ENCODE results near the gene SH3BP4.

Gene SH3BP4

GRCh38 chr2:234947556-234947955, 4.3 kb upstream of the SH3BP4 start:
- H3K9me3 ChIP-seq (ENCODE audit: control insufficient read depth, low read length) = peaks cover 4% of the 10 kb centered on the region
- no peaks in the 10 kb centered on the region for H3K36me3 ChIP-seq (ENCODE audit: control insufficient read depth, insufficient read depth, low read length)
- H3K4me3 ChIP-seq (ENCODE audit: extremely low read depth, insufficient read depth, low read length, poor library complexity, severe bottlenecking) = no peak overlapping the region
- WGBS, 2 experiments (ENCODE audit: insufficient coverage in 2 of 2) = 91 to 98% methylated on average over 2 to 3 of the region's 3 CpGs
- peaks cover 19% of the 10 kb centered on the region for H3K4me1 ChIP-seq (ENCODE audit: control insufficient read depth, insufficient read depth, low read length, poor library complexity, severe bottlenecking)
- H3K27ac ChIP-seq (ENCODE audit: low read depth, low read length, severe bottlenecking) = no peak overlapping the region

DNA sequence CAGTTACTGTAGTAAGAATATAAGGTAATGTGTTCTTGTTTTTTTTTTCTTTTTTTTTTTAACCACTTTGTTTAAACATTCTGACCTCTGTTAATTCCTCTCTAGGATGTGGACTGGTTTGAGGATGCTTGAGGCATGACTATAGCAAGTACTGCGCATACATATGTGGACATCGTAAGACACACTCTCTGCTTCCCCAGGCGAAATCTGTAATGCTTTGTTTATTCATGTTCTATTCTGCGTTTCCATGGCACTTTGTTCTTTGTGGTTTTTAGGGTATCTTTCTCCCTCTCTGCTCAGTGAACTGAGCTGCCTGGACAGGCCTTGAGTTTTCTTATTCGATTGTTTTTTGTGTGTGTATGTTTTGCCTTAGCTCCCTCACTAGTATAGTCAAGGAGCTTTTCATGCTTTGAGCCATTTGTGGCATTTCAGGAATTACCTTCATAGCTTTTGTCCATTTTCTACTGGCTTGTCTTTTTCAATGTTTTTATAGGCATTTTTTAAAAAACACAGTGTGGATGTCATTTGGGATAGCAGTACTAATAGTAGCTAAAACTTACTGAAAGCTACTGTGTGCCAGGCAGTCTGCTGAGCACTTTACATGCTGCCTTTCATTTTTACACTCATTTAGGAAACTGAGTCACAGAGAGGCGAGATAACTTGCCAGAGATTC, 1.9 kb upstream of the SH3BP4 start:
- H3K4me3 ChIP-seq (ENCODE audit: extremely low read depth, insufficient read depth, low read length, poor library complexity, severe bottlenecking) = no peak overlapping the region
- H3K36me3 ChIP-seq (ENCODE audit: control insufficient read depth, insufficient read depth, low read length) = peaks cover 19% of the 10 kb centered on the region
- no peaks in the 10 kb centered on the region for H3K9me3 ChIP-seq (ENCODE audit: control insufficient read depth, low read length)
- H3K27ac ChIP-seq (ENCODE audit: low read depth, low read length, severe bottlenecking) = peak overlapping the region; percentile 65
- H3K4me1 ChIP-seq (ENCODE audit: control insufficient read depth, insufficient read depth, low read length, poor library complexity, severe bottlenecking) = peaks cover 22% of the 10 kb centered on the region
- WGBS, 2 experiments (ENCODE audit: insufficient coverage in 2 of 2) = 73 to 76% methylated on average over 3 to 4 of the region's 6 CpGs

DNA sequence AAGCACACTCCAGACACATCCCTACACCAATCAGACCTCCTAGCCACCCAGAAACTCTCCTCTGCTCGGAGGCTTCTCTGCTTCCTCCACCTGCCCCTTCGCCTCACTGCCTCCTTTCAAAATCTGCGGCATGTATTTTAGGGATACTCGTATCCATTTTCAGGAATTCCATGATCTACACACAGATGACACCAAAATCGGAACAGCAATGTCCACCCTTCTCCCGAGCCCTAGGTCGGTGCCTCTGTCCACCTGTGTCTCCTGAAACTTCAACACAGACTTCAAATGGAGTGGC, 1.4 kb upstream of the SH3BP4 start:
- Histone ChIP-seq H3K27ac (ENCODE audit: low read depth, low read length, severe bottlenecking) (peak overlapping the region; percentile 89), H3K4me1 (ENCODE audit: control insufficient read depth, insufficient read depth, low read length, poor library complexity, severe bottlenecking) (peaks cover 27% of the 10 kb centered on the region), H3K4me3 (ENCODE audit: extremely low read depth, insufficient read depth, low read length, poor library complexity, severe bottlenecking) (no peak overlapping the region), H3K36me3 (ENCODE audit: control insufficient read depth, insufficient read depth, low read length) (peaks cover 24% of the 10 kb centered on the region), H3K9me3 (ENCODE audit: control insufficient read depth, low read length) (no peaks in the 10 kb centered on the region)
- 81 to 87% methylated on average over 5 to 7 of the region's 7 CpGs for WGBS, 2 experiments (ENCODE audit: insufficient coverage in 2 of 2)

DNA sequence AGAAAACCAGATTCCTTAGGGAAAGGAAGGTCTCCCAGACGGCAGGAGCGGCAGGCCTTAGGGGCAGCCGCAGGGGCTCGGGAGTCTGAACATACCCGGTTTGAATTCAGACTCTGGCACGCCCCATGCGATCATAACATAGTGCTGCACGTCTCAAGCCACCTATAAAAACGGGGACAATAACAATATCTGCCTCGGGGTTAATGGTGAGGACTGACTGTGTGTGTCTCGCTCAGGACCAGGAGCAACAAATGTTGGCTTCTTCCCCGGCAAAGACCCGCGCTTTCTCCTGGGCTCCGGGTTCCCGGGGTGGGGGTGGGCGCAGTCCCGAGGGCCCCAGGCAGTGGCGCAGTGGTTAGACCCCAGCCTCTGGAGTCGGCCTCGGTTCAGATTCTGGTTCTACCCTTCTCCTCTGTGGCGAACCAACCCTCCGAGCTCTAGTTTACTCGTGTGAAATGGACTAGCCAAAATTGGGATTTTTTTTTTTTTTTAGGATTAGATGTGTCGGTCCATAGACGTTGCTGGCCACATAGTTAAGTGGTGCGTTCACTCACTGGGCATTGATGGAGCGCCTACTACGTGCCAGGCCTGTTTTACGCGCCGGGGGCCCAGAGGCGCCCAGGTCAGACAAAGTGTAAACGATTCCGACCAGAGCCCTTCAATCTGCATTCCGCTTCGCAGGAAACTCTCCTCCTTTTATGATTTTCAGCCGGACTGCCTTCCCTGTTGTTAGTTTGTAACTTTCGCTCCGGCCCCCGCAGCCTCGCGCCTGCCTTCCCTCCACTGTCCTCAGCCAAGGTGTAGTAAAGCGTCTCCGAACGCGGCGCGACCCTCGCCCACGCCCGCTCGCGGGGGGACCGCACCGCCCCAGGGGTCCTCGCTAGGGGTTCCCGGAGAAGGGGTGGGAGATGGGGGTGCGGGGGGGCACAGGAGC, 820 bp upstream of the SH3BP4 start:
- WGBS, 2 experiments (ENCODE audit: insufficient coverage in 2 of 2) = 25% methylated on average over 39 to 43 of the region's 59 CpGs

GRCh38 chr2:234952270-234953115, 676 bp downstream of the SH3BP4 start:
- H3K4me3 ChIP-seq (ENCODE audit: extremely low read depth, insufficient read depth, low read length, poor library complexity, severe bottlenecking) = peak overlapping the region; percentile 98
- H3K27ac ChIP-seq (ENCODE audit: low read depth, low read length, severe bottlenecking) = peak overlapping the region; percentile 64
- 0% methylated on average over 90 to 91 of the region's 102 CpGs for WGBS, 2 experiments (ENCODE audit: insufficient coverage in 2 of 2)
- H3K4me1 ChIP-seq (ENCODE audit: control insufficient read depth, insufficient read depth, low read length, poor library complexity, severe bottlenecking) = peaks cover 44% of the 10 kb centered on the region
- H3K36me3 ChIP-seq (ENCODE audit: control insufficient read depth, insufficient read depth, low read length) = peaks cover 43% of the 10 kb centered on the region
- no peaks in the 10 kb centered on the region for H3K9me3 ChIP-seq (ENCODE audit: control insufficient read depth, low read length)

More for the DNA sequence above, 820 bp upstream of the SH3BP4 start:
- peak overlapping the region; percentile 54 for H3K4me3 ChIP-seq (ENCODE audit: extremely low read depth, insufficient read depth, low read length, poor library complexity, severe bottlenecking)
- no peaks in the 10 kb centered on the region for H3K9me3 ChIP-seq (ENCODE audit: control insufficient read depth, low read length)
- H3K27ac ChIP-seq (ENCODE audit: low read depth, low read length, severe bottlenecking) = peak overlapping the region; percentile 89
- peaks cover 30% of the 10 kb centered on the region for H3K36me3 ChIP-seq (ENCODE audit: control insufficient read depth, insufficient read depth, low read length)
- H3K4me1 ChIP-seq (ENCODE audit: control insufficient read depth, insufficient read depth, low read length, poor library complexity, severe bottlenecking) = peaks cover 33% of the 10 kb centered on the region

GRCh38 chr2:234953116-234954031, 1.6 kb downstream of the SH3BP4 start:
- 7 to 8% methylated on average over 8 to 10 of the region's 20 CpGs for WGBS, 2 experiments (ENCODE audit: insufficient coverage in 2 of 2)
- no peaks in the 10 kb centered on the region for H3K9me3 ChIP-seq (ENCODE audit: control insufficient read depth, low read length)
- peak overlapping the region; percentile 64 for H3K27ac ChIP-seq (ENCODE audit: low read depth, low read length, severe bottlenecking)
- peaks cover 43% of the 10 kb centered on the region for H3K36me3 ChIP-seq (ENCODE audit: control insufficient read depth, insufficient read depth, low read length)
- H3K4me1 ChIP-seq (ENCODE audit: control insufficient read depth, insufficient read depth, low read length, poor library complexity, severe bottlenecking) = peaks cover 53% of the 10 kb centered on the region
- peak overlapping the region; percentile 98 for H3K4me3 ChIP-seq (ENCODE audit: extremely low read depth, insufficient read depth, low read length, poor library complexity, severe bottlenecking)

- H3K4me3 ChIP-seq (ENCODE audit: extremely low read depth, insufficient read depth, low read length, poor library complexity, severe bottlenecking) = peak overlapping the region; percentile 98
- H3K9me3 ChIP-seq (ENCODE audit: control insufficient read depth, low read length) = no peaks in the 10 kb centered on the region
- WGBS, 2 experiments (ENCODE audit: insufficient coverage in 2 of 2) = 25 to 28% methylated on average over 4 to 7 of the region's 8 CpGs
- H3K27ac ChIP-seq (ENCODE audit: low read depth, low read length, severe bottlenecking) = peak overlapping the region; percentile 53
- peaks cover 57% of the 10 kb centered on the region for H3K4me1 ChIP-seq (ENCODE audit: control insufficient read depth, insufficient read depth, low read length, poor library complexity, severe bottlenecking)
- H3K36me3 ChIP-seq (ENCODE audit: control insufficient read depth, insufficient read depth, low read length) = peaks cover 53% of the 10 kb centered on the region
These were observed 2.8 kb downstream of the SH3BP4 start for GRCh38 chr2:234954551-234954992.

- Histone ChIP-seq H3K4me3 (ENCODE audit: extremely low read depth, insufficient read depth, low read length, poor library complexity, severe bottlenecking) (peak overlapping the region; percentile 98), H3K4me1 (ENCODE audit: control insufficient read depth, insufficient read depth, low read length, poor library complexity, severe bottlenecking) (peaks cover 53% of the 10 kb centered on the region), H3K36me3 (ENCODE audit: control insufficient read depth, insufficient read depth, low read length) (peaks cover 57% of the 10 kb centered on the region), H3K27ac (ENCODE audit: low read depth, low read length, severe bottlenecking) (peak overlapping the region; percentile 53), H3K9me3 (ENCODE audit: control insufficient read depth, low read length) (no peaks in the 10 kb centered on the region)
- 72 to 75% methylated on average over 13 to 16 of the region's 16 CpGs for WGBS, 2 experiments (ENCODE audit: insufficient coverage in 2 of 2)
These were observed 3.3 kb downstream of the SH3BP4 start for GRCh38 chr2:234955091-234955591.

GRCh38 chr2:234955971-234956509, 4.2 kb downstream of the SH3BP4 start:
- no peak overlapping the region for H3K4me3 ChIP-seq (ENCODE audit: extremely low read depth, insufficient read depth, low read length, poor library complexity, severe bottlenecking)
- H3K9me3 ChIP-seq (ENCODE audit: control insufficient read depth, low read length) = no peaks in the 10 kb centered on the region
- peaks cover 44% of the 10 kb centered on the region for H3K4me1 ChIP-seq (ENCODE audit: control insufficient read depth, insufficient read depth, low read length, poor library complexity, severe bottlenecking)
- no peak overlapping the region for H3K27ac ChIP-seq (ENCODE audit: low read depth, low read length, severe bottlenecking)
- 89 to 98% methylated on average over 5 of the region's 10 CpGs for WGBS, 2 experiments (ENCODE audit: insufficient coverage in 2 of 2)
- peaks cover 65% of the 10 kb centered on the region for H3K36me3 ChIP-seq (ENCODE audit: control insufficient read depth, insufficient read depth, low read length)
